Stomach (tissue), 9 donors: ENCODE results near the gene TLL2. TPM values are rescaled to one million over a fixed set of nuclear protein-coding genes. Genes with fewer than 3 reads are reported as not detected.
A peak's percentile ranks its signal among the peaks of the same experiment; 100 is the strongest.

ENCODE experiments used
- DNase-seq, 2 donors: peaks; one replicate each; pipeline versions ENCODE4 v3.0.0 to v3.0.0-alpha.2; 2013 to 2019
- H3K27ac ChIP-seq, 5 donors: fragments of 200-600 bp in 4 of 5; sonication (generic) in 4 of 5; one replicate each; pipeline ENCODE4 v1.5.1; 2013 to 2019; ENCODE audit warnings: mild to moderate bottlenecking in 1 of 5, moderate library complexity in 1 of 5
- H3K27me3 ChIP-seq, 3 donors: fragments of 200-600 bp; sonication (generic); one replicate each; pipeline ENCODE4 v1.5.1; 2017 to 2019; ENCODE audit warnings: mixed run types in 1 of 3
- H3K36me3 ChIP-seq, 4 donors: fragments of 200-600 bp; sonication (generic); 1 replicate in 3 of 4; 2 replicates in 1 of 4; pipeline ENCODE4 v1.5.1; 2016 to 2019
- H3K4me1 ChIP-seq, 4 donors: fragments of 200-600 bp; sonication (generic); one replicate each; pipeline ENCODE4 v1.5.1; 2016 to 2019
- H3K4me3 ChIP-seq, 4 donors: fragments of 200-600 bp; sonication (generic) in 3 of 4; one replicate each; pipeline ENCODE4 v1.5.1; 2016 to 2019; ENCODE audit warnings: mild to moderate bottlenecking in 1 of 4
- H3K9me3 ChIP-seq, 4 donors: fragments of 200-600 bp; sonication (generic); one replicate each; pipeline ENCODE4 v1.5.1; 2016 to 2019
- EP300 ChIP-seq: sonication (generic); formaldehyde crosslinking; IDR thresholded peaks from one replicate; pipeline ENCODE4 v1.6.1; 2017; ENCODE audit warnings: antibody characterized with exemption
- POLR2A ChIP-seq, 4 donors: fragments of 450-650 bp; IDR thresholded peaks; one replicate each; pipeline ENCODE4 v1.6.1; 2016; ENCODE audit warnings: antibody characterized with exemption in 4 of 4, control low read depth in 2 of 4, mild to moderate bottlenecking in 1 of 4, moderate library complexity in 1 of 4
- POLR2AphosphoS5 ChIP-seq, 3 donors: sonication (generic); formaldehyde crosslinking; IDR thresholded peaks; one replicate each; pipeline ENCODE4 v1.6.1; 2016; ENCODE audit warnings: antibody characterized with exemption in 3 of 3
- WGBS, 5 donors: extraction: QIAGEN DNeasy Blood & Tissue Kit in 3 of 5; methylation state at CpG; one replicate each; pipeline versions ENCODE4 v1.1.5 to v1.1.7; 2013 to 2018; 5-methylcytosine and 5-hydroxymethylcytosine counted together
- intact Hi-C: fragments of 100-400 bp; cut with DNase I; formaldehyde crosslinking; loops from one replicate; pipeline ENCODE4 v1.15.1; 2023; ENCODE audit warnings: low total_unique reads
- polyA plus RNA-seq, 3 donors: library from polyadenylated mRNA; stranded (reverse); fragments of 200-250 nt; gene quantifications; one replicate each; pipeline ENCODE4 v1.2.3, GENCODE V29; 2013
- total RNA-seq, 5 donors: library from RNA; depleted of rRNA; stranded (reverse); fragments of >200 nt; gene quantifications; one replicate each; pipeline versions ENCODE4 v1.1.0 to v1.2.3, GENCODE V29; 2014 to 2016
- TF ChIP-seq, protein P1 (sequence below), 7 experiments: fragments of 450-650 bp in 4 of 7; fragments of 200-600 bp in 3 of 7; sonication (generic) in 3 of 7; IDR thresholded peaks; one replicate each; pipeline ENCODE4 v1.5.1; 2016 to 2019; ENCODE audit warnings: antibody characterized with exemption in 7 of 7, control low read depth in 2 of 7, mild to moderate bottlenecking in 1 of 7
- donor health status: healthy with polysubstance abuse.
- donor health status: Bipolar disorder and iron deficiency.
- donor health status: healthy.

The TLL2 gene
- total and polyA plus RNA-seq, 8 donors = 0.37 to 1.4 (median 0.57) TPM; not detected in 2

DNA sequence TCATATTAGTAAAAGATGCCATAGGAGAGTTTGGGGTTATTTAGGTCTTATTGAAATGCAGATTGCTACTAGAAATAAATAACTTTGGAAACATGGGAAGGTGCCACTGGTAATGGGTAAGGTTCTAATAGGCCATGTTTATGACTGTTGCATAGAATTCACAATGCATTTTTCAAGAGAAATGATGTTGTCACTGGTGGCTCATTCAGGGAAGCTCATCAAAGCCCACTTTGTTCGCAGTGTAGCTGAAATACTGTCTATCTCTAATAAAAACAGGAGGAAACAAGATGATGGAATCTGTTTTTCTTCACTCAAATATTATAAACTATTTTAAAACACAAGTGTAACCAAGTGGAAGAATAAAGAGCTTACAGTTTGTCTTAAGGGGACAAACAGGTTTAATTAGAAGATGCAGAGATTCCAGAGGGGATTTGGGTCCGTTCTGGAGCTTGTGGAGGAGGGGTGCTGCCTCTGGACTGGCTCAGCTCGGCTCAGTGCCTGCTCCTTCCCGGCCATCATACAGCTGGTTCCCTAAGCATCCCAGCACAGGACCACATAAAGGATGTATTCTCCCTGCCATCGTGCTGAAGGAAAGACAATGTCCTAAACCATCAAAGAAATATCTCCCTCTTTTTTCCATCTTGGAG is 175.3 kb downstream of the TLL2 start:
- no peak for DNase-seq
- intact Hi-C loops = no loop called here
- no peaks in the 10 kb centered on the region for H3K9me3 ChIP-seq
- TF ChIP-seq, protein P1, sequence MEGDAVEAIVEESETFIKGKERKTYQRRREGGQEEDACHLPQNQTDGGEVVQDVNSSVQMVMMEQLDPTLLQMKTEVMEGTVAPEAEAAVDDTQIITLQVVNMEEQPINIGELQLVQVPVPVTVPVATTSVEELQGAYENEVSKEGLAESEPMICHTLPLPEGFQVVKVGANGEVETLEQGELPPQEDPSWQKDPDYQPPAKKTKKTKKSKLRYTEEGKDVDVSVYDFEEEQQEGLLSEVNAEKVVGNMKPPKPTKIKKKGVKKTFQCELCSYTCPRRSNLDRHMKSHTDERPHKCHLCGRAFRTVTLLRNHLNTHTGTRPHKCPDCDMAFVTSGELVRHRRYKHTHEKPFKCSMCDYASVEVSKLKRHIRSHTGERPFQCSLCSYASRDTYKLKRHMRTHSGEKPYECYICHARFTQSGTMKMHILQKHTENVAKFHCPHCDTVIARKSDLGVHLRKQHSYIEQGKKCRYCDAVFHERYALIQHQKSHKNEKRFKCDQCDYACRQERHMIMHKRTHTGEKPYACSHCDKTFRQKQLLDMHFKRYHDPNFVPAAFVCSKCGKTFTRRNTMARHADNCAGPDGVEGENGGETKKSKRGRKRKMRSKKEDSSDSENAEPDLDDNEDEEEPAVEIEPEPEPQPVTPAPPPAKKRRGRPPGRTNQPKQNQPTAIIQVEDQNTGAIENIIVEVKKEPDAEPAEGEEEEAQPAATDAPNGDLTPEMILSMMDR (IDR thresholded peaks at IDR 0.05) = no peak
- TF ChIP-seq POLR2AphosphoS5 (IDR thresholded peaks at IDR 0.05) = no peak
- TF ChIP-seq EP300 = no peak
- TF ChIP-seq POLR2A (IDR thresholded peaks at IDR 0.05) = no peak
- no peaks in the 10 kb centered on the region for H3K4me1 ChIP-seq
- H3K27ac ChIP-seq = no peak overlapping the region
- WGBS, 5 donors = 38 to 49% (median 47%) methylated on average over 5 of the region's 5 CpGs
- no peaks in the 10 kb centered on the region for H3K27me3 ChIP-seq
- no peaks in the 10 kb centered on the region for H3K36me3 ChIP-seq
- no peak overlapping the region for H3K4me3 ChIP-seq

- 84 to 94% (median 90%) methylated on average over 2 of the region's 2 CpGs for WGBS, 5 donors
- Histone ChIP-seq H3K36me3 (no peaks in the 10 kb centered on the region), H3K27me3 (peaks cover 0 to 5% (median 0%) of the 10 kb centered on the region in 3 donors), H3K4me1 (no peaks in the 10 kb centered on the region), H3K4me3 (no peak overlapping the region), H3K9me3 (no peaks in the 10 kb centered on the region), H3K27ac (no peak overlapping the region)
- intact Hi-C loops = no loop called here
- TF ChIP-seq POLR2A (IDR thresholded peaks at IDR 0.05) (no peak), POLR2AphosphoS5 (IDR thresholded peaks at IDR 0.05) (no peak), EP300 (no peak)
- TF ChIP-seq, protein P1 (IDR thresholded peaks at IDR 0.05) = no peak
- no peak for DNase-seq
Measured at GRCh38 chr10:96337106-96337505, 176.6 kb downstream of the TLL2 start.

DNA sequence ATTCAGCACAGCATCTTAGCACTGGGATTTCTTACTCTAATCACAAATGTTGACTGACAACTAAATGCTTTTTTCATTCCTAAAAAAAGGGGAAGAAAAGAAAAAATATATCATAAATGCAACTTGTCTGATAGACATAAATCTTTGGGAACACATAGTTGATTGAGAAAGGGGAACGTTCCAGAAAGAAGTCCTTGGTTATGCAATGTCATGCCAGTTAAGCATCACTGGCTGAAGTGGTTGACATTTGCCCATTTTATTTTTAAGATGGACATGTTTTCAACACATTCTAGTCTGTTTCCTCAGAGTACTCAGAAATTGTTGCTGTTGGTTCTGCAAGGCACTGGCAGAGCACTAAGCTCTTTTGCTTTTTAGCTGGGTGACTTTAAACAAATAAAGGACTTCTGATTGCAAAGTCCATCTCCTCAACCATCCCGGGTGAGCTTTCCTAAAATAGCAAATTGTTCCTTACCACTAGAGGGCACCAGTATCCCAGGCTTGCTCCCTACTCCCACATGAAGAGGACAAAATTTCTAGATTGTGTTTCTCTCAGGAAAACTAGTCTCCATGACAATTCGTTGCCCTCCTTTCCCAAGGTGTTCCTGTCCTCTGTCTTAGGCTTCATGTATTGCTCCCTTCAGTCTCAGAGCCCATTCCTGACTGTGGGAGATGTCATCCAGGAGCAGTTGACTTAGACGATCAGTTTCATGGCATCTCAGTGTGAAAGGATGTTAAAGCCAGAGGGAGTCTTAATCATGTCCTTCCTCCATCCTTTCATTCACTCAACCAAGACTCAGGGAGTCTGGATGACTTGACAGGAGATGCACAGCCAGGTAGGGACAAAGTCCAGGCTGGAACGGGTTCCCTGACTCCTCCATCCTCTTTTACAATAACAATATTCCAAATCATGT is 178.9 kb downstream of the TLL2 start:
- TF ChIP-seq, protein P1 (IDR thresholded peaks at IDR 0.05) = peak in 5 of 7 experiments; percentile 33 to 68 (median 49)
- TF ChIP-seq POLR2AphosphoS5 (IDR thresholded peaks at IDR 0.05) = no peak
- no peak overlapping the region for H3K27ac ChIP-seq
- no peaks in the 10 kb centered on the region for H3K9me3 ChIP-seq
- no peak overlapping the region for H3K4me3 ChIP-seq
- H3K27me3 ChIP-seq = peaks cover 0 to 14% (median 0%) of the 10 kb centered on the region in 3 donors
- 39 to 40% (median 40%) methylated on average over 5 of the region's 5 CpGs for WGBS, 5 donors
- no peaks in the 10 kb centered on the region for H3K36me3 ChIP-seq
- no peaks in the 10 kb centered on the region for H3K4me1 ChIP-seq
- DNase-seq = peak in 1 of 2 donors; percentile 66
- intact Hi-C loops = no loop called here

DNA sequence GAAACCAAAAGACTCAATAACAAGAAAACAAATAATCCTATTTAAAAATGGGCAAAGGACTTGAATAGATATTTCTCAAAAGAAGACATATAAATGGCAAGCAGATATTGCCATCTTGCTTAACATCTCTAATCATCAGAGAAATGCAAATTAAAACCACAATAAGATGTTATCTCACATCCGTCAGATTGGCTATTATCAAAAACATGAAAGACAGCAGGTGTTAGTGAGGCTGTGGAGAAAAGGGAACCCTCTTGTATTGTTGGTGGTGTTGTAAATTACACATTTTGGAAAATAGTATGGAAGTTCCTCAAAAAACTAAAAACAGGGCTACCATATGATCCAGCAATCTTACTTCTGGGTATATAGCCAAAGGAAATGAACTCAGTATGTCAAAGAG is 180.6 kb downstream of the TLL2 start:
- 46 to 68% (median 47%) methylated on average over 1 of the region's 1 CpG for WGBS, 5 donors
- H3K4me3 ChIP-seq = no peak overlapping the region
- no peaks in the 10 kb centered on the region for H3K36me3 ChIP-seq
- DNase-seq = no peak
- peaks cover 0 to 14% (median 0%) of the 10 kb centered on the region in 3 donors for H3K27me3 ChIP-seq
- no peak overlapping the region for H3K27ac ChIP-seq
- H3K4me1 ChIP-seq = no peaks in the 10 kb centered on the region
- no peaks in the 10 kb centered on the region for H3K9me3 ChIP-seq
- TF ChIP-seq EP300 (no peak), POLR2AphosphoS5 (IDR thresholded peaks at IDR 0.05) (no peak), POLR2A (IDR thresholded peaks at IDR 0.05) (no peak)
- intact Hi-C loops = no loop called here
